Prostate gland (tissue), 2 donors: ENCODE data around the gene NINJ1.

ENCODE experiments used
- POLR2A ChIP-seq: fragments of 450-650 bp; IDR thresholded peaks from one replicate; pipeline ENCODE4 v1.6.1; 2016; ENCODE audit warnings: antibody characterized with exemption, mild to moderate bottlenecking
- POLR2AphosphoS5 ChIP-seq: sonication (generic); formaldehyde crosslinking; IDR thresholded peaks from one replicate; pipeline ENCODE4 v1.6.1; 2017; ENCODE audit warnings: antibody characterized with exemption
- TF ChIP-seq, protein P1 (sequence below), 4 experiments: fragments of 200-600 bp in 2 of 4; fragments of 450-650 bp in 2 of 4; sonication (generic) in 2 of 4; IDR thresholded peaks; 1 replicate in 3 of 4; 2 replicates in 1 of 4; pipeline ENCODE4 v1.5.1; 2016 to 2019; ENCODE audit warnings: antibody characterized with exemption in 4 of 4, mild to moderate bottlenecking in 2 of 4, moderate library complexity in 2 of 4

DNA sequence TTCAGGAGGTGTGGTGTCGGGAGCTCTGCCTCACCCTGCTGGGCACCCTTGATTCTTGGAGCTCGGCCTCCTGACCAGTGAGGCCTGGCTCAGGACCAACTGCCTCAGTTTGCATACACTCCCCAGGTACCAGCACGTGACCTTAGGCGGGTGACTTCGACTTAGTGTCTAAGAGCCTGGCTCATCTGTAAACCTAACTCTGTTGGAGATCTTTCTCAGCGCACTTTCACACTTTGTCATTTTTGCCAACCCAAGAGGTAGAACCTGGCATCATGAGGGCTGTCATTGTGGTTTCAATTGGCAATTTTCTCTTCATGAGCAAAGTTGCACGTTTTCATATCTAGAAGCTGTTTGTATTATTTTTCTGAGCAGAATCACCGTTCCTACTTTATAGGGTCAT, 36.5 kb upstream of the NINJ1 start:
- no peak for TF ChIP-seq POLR2A
- TF ChIP-seq, protein P1, sequence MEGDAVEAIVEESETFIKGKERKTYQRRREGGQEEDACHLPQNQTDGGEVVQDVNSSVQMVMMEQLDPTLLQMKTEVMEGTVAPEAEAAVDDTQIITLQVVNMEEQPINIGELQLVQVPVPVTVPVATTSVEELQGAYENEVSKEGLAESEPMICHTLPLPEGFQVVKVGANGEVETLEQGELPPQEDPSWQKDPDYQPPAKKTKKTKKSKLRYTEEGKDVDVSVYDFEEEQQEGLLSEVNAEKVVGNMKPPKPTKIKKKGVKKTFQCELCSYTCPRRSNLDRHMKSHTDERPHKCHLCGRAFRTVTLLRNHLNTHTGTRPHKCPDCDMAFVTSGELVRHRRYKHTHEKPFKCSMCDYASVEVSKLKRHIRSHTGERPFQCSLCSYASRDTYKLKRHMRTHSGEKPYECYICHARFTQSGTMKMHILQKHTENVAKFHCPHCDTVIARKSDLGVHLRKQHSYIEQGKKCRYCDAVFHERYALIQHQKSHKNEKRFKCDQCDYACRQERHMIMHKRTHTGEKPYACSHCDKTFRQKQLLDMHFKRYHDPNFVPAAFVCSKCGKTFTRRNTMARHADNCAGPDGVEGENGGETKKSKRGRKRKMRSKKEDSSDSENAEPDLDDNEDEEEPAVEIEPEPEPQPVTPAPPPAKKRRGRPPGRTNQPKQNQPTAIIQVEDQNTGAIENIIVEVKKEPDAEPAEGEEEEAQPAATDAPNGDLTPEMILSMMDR (IDR thresholded peaks at IDR 0.05): no peak
- no peak for TF ChIP-seq POLR2AphosphoS5
